Neuronal stem cell (in vitro differentiated cells): ENCODE results near the gene ZDHHC24.

Experiments used
- DNase-seq: peaks from one replicate; pipeline ENCODE4 v3.0.0-alpha.2; 2013; ENCODE audit warnings: low spot score
- H2AFZ ChIP-seq: one replicate; pipeline ENCODE4 v1.6.1; 2013; ENCODE audit warnings: mild to moderate bottlenecking, low read length, inconsistent platforms
- H2AK5ac ChIP-seq: 2 replicates; pipeline ENCODE4 v1.6.1; 2013; ENCODE audit warnings: low read depth, mild to moderate bottlenecking, inconsistent platforms, low read length, moderate library complexity, mixed read lengths
- H2BK120ac ChIP-seq: 2 replicates; pipeline ENCODE4 v1.6.1; 2013; ENCODE audit warnings: low read depth, mild to moderate bottlenecking, inconsistent platforms, low read length, moderate library complexity, mixed read lengths
- H2BK12ac ChIP-seq: one replicate; pipeline ENCODE4 v1.6.1; 2013; ENCODE audit warnings: low read length, inconsistent platforms
- H2BK15ac ChIP-seq: 2 replicates; pipeline ENCODE4 v1.6.1; 2013; ENCODE audit warnings: mild to moderate bottlenecking, low read length, inconsistent platforms, mixed read lengths
- H2BK5ac ChIP-seq: one replicate; pipeline ENCODE4 v1.6.1; 2013; ENCODE audit warnings: inconsistent platforms, mild to moderate bottlenecking, low read length, moderate library complexity
- H3K14ac ChIP-seq: one replicate; pipeline ENCODE4 v1.6.1; 2013; ENCODE audit warnings: low read length, inconsistent platforms
- H3K18ac ChIP-seq: 2 replicates; pipeline ENCODE4 v1.6.1; 2013; ENCODE audit warnings: low read length, inconsistent platforms
- H3K23ac ChIP-seq: 2 replicates; pipeline ENCODE4 v1.6.1; 2013; ENCODE audit warnings: low read depth, mild to moderate bottlenecking, mixed read lengths, low read length, inconsistent platforms; ENCODE audit not compliant: poor library complexity
- H3K27ac ChIP-seq: replicated peaks from 3 replicates; pipeline ENCODE4 v1.5.1; 2013; ENCODE audit warnings: low read length, inconsistent platforms
- H3K27me3 ChIP-seq, 3 experiments: 2 replicates each; pipeline ENCODE4 v1.6.1; 2013; ENCODE audit warnings: low read length in 3 of 3, mild to moderate bottlenecking in 2 of 3, inconsistent platforms in 1 of 3, low read depth in 1 of 3, mixed read lengths in 1 of 3, moderate library complexity in 1 of 3; ENCODE audit not compliant: control insufficient read depth in 3 of 3, insufficient read depth in 3 of 3
- H3K36me3 ChIP-seq, 2 donors: replicated peaks in 1 of 2; 2 replicates each; pipeline ENCODE4 v1.6.1; 2013; ENCODE audit warnings: low read length in 2 of 2; ENCODE audit not compliant: control insufficient read depth in 2 of 2, insufficient read depth in 2 of 2
- H3K4ac ChIP-seq: 2 replicates; pipeline ENCODE4 v1.6.1; 2013; ENCODE audit warnings: inconsistent platforms, mild to moderate bottlenecking, low read length, moderate library complexity
- H3K4me1 ChIP-seq, 2 donors: 1 replicate in 1 of 2; 2 replicates in 1 of 2; pipeline ENCODE4 v1.6.1; 2013; ENCODE audit warnings: low read length in 2 of 2, low read depth in 1 of 2; ENCODE audit not compliant: control insufficient read depth in 2 of 2, insufficient read depth in 1 of 2
- H3K4me2 ChIP-seq: one replicate; pipeline ENCODE4 v1.6.1; 2013; ENCODE audit warnings: mild to moderate bottlenecking, low read length, inconsistent platforms; ENCODE audit not compliant: insufficient read depth, poor library complexity, severe bottlenecking
- H3K4me3 ChIP-seq, 2 donors: 2 replicates each; pipeline ENCODE4 v1.5.1; 2013; ENCODE audit warnings: low read length in 2 of 2, mild to moderate bottlenecking in 2 of 2, inconsistent platforms in 1 of 2, moderate library complexity in 1 of 2
- H3K79me1 ChIP-seq: one replicate; pipeline ENCODE4 v1.6.1; 2013; ENCODE audit warnings: low read depth, mild to moderate bottlenecking, inconsistent platforms, low read length, moderate library complexity
- H3K9ac ChIP-seq: one replicate; pipeline ENCODE4 v1.6.1; 2013; ENCODE audit warnings: mild to moderate bottlenecking, low read depth, low read length, inconsistent platforms; ENCODE audit not compliant: poor library complexity
- H3K9me3 ChIP-seq, 2 donors: replicated peaks in 1 of 2; 2 replicates each; pipeline versions ENCODE3 to v1.6.1; 2013; ENCODE audit warnings: low read length in 2 of 2, mild to moderate bottlenecking in 2 of 2, inconsistent platforms in 1 of 2, low read depth in 1 of 2, mixed read lengths in 1 of 2, moderate library complexity in 1 of 2; ENCODE audit not compliant: control insufficient read depth in 2 of 2, insufficient read depth in 1 of 2
- H4K8ac ChIP-seq: one replicate; pipeline ENCODE4 v1.6.1; 2013; ENCODE audit warnings: low read depth, mild to moderate bottlenecking, inconsistent platforms, low read length, moderate library complexity
- H4K91ac ChIP-seq: one replicate; pipeline ENCODE4 v1.6.1; 2013; ENCODE audit warnings: low read length, low read depth, mild to moderate bottlenecking, inconsistent platforms; ENCODE audit not compliant: poor library complexity
- WGBS, 2 donors: extraction: QIAGEN DNeasy Blood & Tissue Kit; methylation state at CpG; one replicate each; pipeline ENCODE4 v1.1.7; 2013; ENCODE audit warnings: missing lambda C conversion rate in 2 of 2, mixed read lengths in 1 of 2; ENCODE audit not compliant: insufficient read length in 2 of 2, insufficient replicate concordance in 1 of 2; ENCODE audit errors: extremely low coverage in 2 of 2; 5-methylcytosine and 5-hydroxymethylcytosine counted together

Gene ZDHHC24

GRCh38 chr11:66548041-66548440 is 2.2 kb upstream of the ZDHHC24 start:
- Histone ChIP-seq H3K27ac (peak overlapping the region; percentile 59), H3K36me3 (peaks cover under 1 to 2% of the 10 kb centered on the region in 2 donors), H3K9me3 (no peaks in the 10 kb centered on the region), H3K4ac (no peak overlapping the region), H3K23ac (no peak overlapping the region), H2BK12ac (no peak overlapping the region), H3K18ac (peak overlapping the region; percentile 41), H3K4me2 (peak overlapping the region; percentile 89), H3K14ac (no peak overlapping the region), H3K27me3 (no peaks in the 10 kb centered on the region), H2AFZ (peak overlapping the region; percentile 21), H4K91ac (no peak overlapping the region), H3K9ac (no peak overlapping the region), H3K4me3 (no peak overlapping the region), H2BK5ac (no peak overlapping the region), H2BK15ac (peak overlapping the region; percentile 79), H2BK120ac (no peak overlapping the region), H2AK5ac (peak overlapping the region; percentile 78), H4K8ac (no peak overlapping the region), H3K79me1 (no peaks in the 10 kb centered on the region), H3K4me1 (peaks cover 17 to 32% of the 10 kb centered on the region in 2 donors)
- DNase-seq = no peak
- WGBS, 2 donors = no CpG with 5 or more reads among the region's 11 CpGs

DNA sequence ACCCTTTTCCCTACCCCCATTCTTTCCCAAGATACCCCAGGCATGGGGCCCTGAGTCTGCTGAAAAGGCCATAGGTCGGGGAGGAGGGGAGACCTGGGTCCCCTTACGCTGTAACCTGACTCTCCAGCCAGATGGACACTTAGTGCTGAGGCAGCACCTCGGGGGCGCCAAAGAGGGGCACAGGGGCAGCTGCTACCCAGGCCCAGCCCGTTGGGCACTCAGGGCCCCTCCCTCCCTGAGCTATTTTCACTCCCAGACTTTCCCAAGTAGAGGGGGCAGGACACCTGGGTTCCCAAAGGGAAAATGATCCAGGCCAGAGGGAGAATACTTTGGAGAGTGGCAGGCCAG is 1.8 kb upstream of the ZDHHC24 start:
- Histone ChIP-seq H3K27me3 (no peaks in the 10 kb centered on the region), H3K4ac (no peak overlapping the region), H3K9me3 (no peaks in the 10 kb centered on the region), H3K9ac (peak overlapping the region; percentile 50), H3K4me2 (peak overlapping the region; percentile 89), H3K4me1 (peaks cover 19 to 32% of the 10 kb centered on the region in 2 donors), H3K27ac (peak overlapping the region; percentile 65), H4K8ac (no peak overlapping the region), H3K4me3 (no peak overlapping the region), H2BK12ac (no peak overlapping the region), H3K23ac (no peak overlapping the region), H3K18ac (peak overlapping the region; percentile 41), H3K14ac (no peak overlapping the region), H3K36me3 (peaks cover 2 to 4% of the 10 kb centered on the region in 2 donors), H4K91ac (no peak overlapping the region), H2AK5ac (peak overlapping the region; percentile 78), H2AFZ (peak overlapping the region; percentile 21), H3K79me1 (no peaks in the 10 kb centered on the region), H2BK120ac (peak overlapping the region; percentile 75), H2BK5ac (peak overlapping the region; percentile 90), H2BK15ac (peak overlapping the region; percentile 79)
- no CpG with 5 or more reads among the region's 5 CpGs for WGBS, 2 donors
- DNase-seq = peak; percentile 55

DNA sequence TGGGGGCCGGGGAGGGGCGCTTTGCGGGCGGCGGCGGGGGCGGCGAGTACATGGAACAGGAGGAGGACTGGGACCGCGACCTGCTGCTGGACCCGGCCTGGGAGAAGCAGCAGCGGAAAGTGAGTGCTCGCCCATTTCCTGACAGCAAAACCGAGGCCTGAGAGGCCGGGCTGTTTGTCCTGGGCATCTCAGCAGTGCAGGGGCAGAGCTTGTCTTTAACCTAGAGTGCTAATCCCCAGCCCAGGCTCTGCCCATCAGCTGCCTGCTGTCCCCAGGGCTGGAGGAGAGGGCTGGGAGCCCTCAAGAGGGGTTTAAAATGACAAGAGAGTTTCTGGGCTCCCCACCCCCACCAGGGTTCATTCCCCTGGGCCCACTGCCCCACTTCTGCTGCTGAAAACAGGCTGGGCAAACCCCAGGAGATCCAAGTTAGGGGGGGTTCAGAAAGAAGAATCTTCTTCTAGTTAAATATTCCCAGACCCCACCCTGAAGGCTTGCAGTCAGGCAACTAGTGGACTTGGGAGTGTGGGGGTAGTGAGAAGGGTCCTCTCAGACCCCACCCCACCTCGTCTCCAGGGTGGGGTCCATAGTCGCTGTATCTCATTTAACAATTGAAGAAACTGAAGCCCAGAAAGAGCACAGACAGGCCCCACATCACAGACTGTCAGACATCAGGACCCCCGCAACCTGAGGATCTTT is 1.3 kb upstream of the ZDHHC24 start:
- Histone ChIP-seq H2BK5ac (peak overlapping the region; percentile 90), H3K18ac (peak overlapping the region; percentile 85), H3K4me1 (peaks cover 19 to 32% of the 10 kb centered on the region in 2 donors), H3K9ac (no peak overlapping the region), H3K14ac (no peak overlapping the region), H2BK15ac (peak overlapping the region; percentile 94), H3K9me3 (no peaks in the 10 kb centered on the region), H2AFZ (peak overlapping the region; percentile 97), H3K36me3 (peaks cover 3 to 10% of the 10 kb centered on the region in 2 donors), H4K8ac (no peak overlapping the region), H2BK12ac (no peak overlapping the region), H3K4me2 (peak overlapping the region; percentile 89), H3K4ac (no peak overlapping the region), H2BK120ac (peak overlapping the region; percentile 75), H3K27me3 (no peaks in the 10 kb centered on the region), H3K23ac (peak overlapping the region; percentile 18), H4K91ac (no peak overlapping the region), H3K4me3 (peak overlapping the region in 1 of 2 donors; percentile 73), H3K79me1 (no peaks in the 10 kb centered on the region), H2AK5ac (peak overlapping the region; percentile 53), H3K27ac (peak overlapping the region; percentile 65)
- DNase-seq = peak; percentile 29
- no CpG with 5 or more reads among the region's 18 CpGs for WGBS, 2 donors

- Histone ChIP-seq H3K36me3 (peaks cover 5 to 16% of the 10 kb centered on the region in 2 donors), H3K4me2 (peak within 1 kb of the TSS; percentile 93), H3K9ac (peak within 1 kb of the TSS; percentile 96), H3K27me3 (no peaks in the 10 kb centered on the region), H3K79me1 (no peaks in the 10 kb centered on the region), H2BK12ac (no peak within 1 kb of the TSS), H3K23ac (peak within 1 kb of the TSS; percentile 82), H3K27ac (peak within 1 kb of the TSS; percentile 67), H3K4ac (no peak within 1 kb of the TSS), H2BK15ac (peak within 1 kb of the TSS; percentile 94), H2BK120ac (peak within 1 kb of the TSS; percentile 75), H3K14ac (peak within 1 kb of the TSS; percentile 59), H4K91ac (no peak within 1 kb of the TSS), H2AFZ (peak within 1 kb of the TSS; percentile 97), H4K8ac (no peak within 1 kb of the TSS), H3K18ac (peak within 1 kb of the TSS; percentile 95), H3K4me1 (peaks cover 19 to 32% of the 10 kb centered on the region in 2 donors), H2BK5ac (peak within 1 kb of the TSS; percentile 90), H2AK5ac (peak within 1 kb of the TSS; percentile 78), H3K4me3 (peak within 1 kb of the TSS; percentile 86 to 87), H3K9me3 (no peaks in the 10 kb centered on the region)
- DNase-seq = peak; percentile 66
- WGBS, 2 donors = no CpG with 5 or more reads among the region's 37 CpGs
These were observed 619 bp upstream of the ZDHHC24 start, which contains the start of gene ACTN3 for GRCh38 chr11:66546368-66546965. Gene ACTN3, plus strand, starts transcription at chr11:66546903. Its CDS starts 35 bp downstream, at chr11:66546938.
